VCaP (cell line): ENCODE results near the gene KHDC3L.
"Not testable (repeated sequence)": the region's sequence is repeated elsewhere in the genome, so short reads cannot be mapped to it uniquely, and the experiment has no call there.

Experiments
- H3K27ac ChIP-seq: fragments of 450-650 bp; 2 replicates; pipeline ENCODE4 v1.5.1; 2017
- TF ChIP-seq, protein P1 (sequence below): fragments of 450-650 bp; conservative IDR thresholded peaks from 2 replicates; pipeline ENCODE4 v1.5.1; 2017; ENCODE audit warnings: mild to moderate bottlenecking, moderate library complexity

KHDC3L gene

DNA sequence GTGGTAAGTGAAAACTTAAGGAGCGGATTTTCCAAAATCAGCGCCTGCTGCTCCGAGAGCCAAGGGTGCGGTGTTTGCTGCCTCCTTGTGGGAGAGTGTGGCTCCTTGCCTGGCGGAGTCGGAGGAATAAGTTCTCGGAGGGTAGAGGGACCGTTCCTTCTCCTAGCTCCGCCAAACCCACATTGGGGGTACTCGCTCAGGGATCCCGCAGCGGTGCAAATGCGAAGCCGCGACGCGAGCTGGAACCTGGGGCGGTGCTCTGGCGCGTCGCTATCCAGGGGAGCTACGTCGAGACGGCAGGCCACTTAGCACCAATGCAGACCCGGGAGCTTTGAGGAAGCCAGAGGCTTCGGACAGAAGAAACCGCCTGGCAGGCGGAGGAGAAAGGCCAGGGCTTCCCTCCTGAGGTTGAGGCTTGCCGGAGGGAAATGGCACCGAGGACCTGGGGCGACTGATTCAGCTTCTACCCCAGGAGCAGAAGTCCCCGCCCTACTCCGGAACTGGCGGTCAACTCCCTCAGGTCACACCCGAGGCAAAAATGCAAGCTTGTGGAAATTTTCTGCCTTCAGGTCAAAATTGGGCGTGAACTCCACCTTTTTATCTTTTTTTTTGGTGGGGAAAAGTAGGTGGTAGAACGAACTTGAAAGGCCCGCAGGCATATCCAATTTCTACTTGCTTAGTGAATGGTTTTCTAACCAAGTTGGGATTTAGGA lies 26.5 kb downstream of the KHDC3L start:
- TF ChIP-seq, protein P1, sequence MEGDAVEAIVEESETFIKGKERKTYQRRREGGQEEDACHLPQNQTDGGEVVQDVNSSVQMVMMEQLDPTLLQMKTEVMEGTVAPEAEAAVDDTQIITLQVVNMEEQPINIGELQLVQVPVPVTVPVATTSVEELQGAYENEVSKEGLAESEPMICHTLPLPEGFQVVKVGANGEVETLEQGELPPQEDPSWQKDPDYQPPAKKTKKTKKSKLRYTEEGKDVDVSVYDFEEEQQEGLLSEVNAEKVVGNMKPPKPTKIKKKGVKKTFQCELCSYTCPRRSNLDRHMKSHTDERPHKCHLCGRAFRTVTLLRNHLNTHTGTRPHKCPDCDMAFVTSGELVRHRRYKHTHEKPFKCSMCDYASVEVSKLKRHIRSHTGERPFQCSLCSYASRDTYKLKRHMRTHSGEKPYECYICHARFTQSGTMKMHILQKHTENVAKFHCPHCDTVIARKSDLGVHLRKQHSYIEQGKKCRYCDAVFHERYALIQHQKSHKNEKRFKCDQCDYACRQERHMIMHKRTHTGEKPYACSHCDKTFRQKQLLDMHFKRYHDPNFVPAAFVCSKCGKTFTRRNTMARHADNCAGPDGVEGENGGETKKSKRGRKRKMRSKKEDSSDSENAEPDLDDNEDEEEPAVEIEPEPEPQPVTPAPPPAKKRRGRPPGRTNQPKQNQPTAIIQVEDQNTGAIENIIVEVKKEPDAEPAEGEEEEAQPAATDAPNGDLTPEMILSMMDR = peak; percentile 86
- H3K27ac ChIP-seq = peak overlapping the region; percentile 11; the same call in 1 of the 2 replicates

GRCh38 chr6:73389854-73390253 lies 27.4 kb downstream of the KHDC3L start:
- H3K27ac ChIP-seq = no peak overlapping the region
- TF ChIP-seq, protein P1 = no peak

DNA sequence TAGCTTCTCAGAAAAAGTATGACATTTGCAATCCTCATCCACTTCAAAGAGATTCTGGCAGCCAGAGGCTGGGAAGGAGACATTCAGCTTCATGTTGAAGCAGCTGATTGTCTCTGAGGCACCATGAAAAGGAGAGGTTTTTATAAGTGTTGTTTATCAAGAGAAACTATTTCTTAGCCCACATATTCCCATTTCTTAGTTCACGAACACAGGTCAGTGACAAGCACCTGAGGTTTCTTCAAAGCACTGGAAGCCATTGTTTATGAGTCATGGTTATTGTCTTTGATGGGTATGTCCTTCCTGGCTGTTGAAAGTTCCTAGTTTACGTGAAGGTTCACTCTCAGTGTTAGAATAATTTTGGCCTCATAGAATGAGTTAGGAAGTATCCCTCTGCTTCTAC lies 29.2 kb downstream of the KHDC3L start:
- no peak overlapping the region for H3K27ac ChIP-seq
- TF ChIP-seq, protein P1 = no peak

DNA sequence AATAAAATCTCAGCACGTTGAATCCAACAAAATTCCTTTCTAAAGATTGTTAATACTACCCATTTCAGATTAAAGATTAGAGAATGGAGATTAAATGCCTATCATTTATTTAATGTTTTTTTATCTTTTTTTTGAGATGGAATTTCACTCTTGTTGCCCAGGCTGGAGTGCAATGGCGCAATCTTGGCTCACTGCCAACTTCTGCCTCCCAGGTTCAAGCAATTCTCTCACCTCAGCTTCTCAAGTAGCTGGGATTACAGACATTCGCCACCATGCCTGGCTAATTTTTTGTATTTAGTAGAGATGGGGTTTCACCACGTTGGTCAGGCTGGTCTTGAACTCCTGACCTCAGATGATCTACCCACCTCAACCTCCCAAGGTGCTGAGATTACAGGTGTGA lies 29.7 kb downstream of the KHDC3L start:
- H3K27ac ChIP-seq = not testable (repeated sequence)

DNA sequence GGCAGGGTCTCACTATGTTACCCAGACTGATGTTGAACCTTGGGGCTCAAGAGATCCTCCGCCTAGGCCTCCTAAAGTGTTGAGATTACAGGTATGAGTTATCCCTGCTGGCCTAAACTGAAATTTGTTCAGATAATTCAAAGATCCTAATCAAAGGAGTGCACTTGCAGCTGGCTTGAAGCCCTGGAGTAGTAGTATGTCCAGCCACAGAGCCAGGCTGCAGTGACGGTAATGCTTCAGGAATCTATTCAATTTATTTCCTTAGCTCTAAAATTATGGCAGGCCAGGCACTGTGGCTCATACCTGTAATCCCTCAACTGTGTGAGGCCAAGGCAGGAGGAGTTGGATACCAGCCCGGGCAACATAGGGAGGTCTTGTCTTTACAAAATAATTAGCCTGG lies 30.8 kb downstream of the KHDC3L start:
- TF ChIP-seq, protein P1 = no peak
- H3K27ac ChIP-seq = no peak overlapping the region

DNA sequence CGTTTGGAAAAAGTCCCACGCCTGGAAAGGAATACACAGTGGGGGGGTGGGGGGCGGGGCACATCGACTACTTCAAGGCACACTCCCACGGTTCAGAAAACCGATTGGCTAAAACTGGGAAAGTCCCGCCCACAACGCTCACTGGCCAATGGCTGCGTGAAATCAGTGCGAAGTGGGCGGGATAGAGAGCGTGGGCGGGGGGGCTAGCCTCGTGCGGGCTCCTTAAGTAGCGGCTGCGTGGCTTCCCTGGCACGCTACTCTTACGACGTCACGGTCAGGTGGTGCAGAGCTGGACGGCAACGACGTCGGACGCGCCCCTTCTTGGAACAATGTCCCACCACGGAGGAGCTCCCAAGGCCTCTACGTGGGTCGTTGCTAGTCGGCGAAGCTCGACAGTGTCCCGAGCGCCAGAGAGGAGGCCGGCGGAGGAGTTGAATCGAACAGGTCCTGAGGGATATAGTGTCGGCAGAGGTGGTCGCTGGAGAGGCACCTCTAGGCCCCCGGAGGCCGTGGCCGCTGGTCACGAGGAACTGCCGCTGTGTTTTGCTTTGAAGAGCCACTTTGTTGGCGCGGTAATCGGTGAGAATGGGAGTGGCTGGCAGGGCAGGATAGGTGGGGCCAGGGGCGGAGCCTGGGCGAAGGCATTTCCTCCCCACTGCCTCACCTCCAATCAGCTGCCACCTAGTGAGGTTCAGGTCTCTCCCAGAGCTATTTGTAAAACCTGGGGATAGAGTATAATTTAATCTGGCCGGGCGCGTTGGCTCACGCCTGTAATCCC lies 32.3 kb downstream of the KHDC3L start, which contains the start of gene DDX43:
Gene DDX43, plus strand, starts transcription at position 252 of the 778 bp plus-strand sequence. Its CDS starts 78 bp downstream, at position 330.
- TF ChIP-seq, protein P1 = no peak
- H3K27ac ChIP-seq = no peak within 1 kb of the TSS

DNA sequence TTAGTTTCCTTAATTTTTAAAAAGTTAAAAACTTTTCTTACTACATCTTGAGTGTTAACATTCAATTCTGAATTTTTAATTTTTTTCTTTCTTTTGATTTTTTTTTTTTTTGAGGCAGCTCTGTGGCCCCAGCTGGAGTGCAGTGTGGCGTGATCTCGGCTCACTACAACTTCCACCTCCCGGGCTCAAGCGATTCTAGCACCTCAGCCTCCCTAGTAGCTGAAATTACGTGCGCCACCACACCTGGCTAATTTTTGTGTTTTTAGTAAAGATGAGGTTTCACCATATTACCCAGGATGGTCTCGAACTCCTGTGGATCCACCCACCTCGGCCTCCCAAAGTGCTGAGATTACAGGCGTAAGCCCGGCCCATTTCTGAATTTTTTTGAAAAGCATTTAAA lies 33.4 kb downstream of the KHDC3L start:
- TF ChIP-seq, protein P1 = no peak
- H3K27ac ChIP-seq = no peak overlapping the region

GRCh38 chr6:73400656-73401055 lies 38.2 kb downstream of the KHDC3L start:
- H3K27ac ChIP-seq = no peak overlapping the region
- TF ChIP-seq, protein P1 = no peak
